ENCODE results near the gene NCR2.
"Not testable (repeated sequence)": the region's sequence is repeated elsewhere in the genome, so short reads cannot be mapped to it uniquely, and the experiment has no call there.

NCR2 gene, protein sequence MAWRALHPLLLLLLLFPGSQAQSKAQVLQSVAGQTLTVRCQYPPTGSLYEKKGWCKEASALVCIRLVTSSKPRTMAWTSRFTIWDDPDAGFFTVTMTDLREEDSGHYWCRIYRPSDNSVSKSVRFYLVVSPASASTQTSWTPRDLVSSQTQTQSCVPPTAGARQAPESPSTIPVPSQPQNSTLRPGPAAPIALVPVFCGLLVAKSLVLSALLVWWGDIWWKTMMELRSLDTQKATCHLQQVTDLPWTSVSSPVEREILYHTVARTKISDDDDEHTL

DNA sequence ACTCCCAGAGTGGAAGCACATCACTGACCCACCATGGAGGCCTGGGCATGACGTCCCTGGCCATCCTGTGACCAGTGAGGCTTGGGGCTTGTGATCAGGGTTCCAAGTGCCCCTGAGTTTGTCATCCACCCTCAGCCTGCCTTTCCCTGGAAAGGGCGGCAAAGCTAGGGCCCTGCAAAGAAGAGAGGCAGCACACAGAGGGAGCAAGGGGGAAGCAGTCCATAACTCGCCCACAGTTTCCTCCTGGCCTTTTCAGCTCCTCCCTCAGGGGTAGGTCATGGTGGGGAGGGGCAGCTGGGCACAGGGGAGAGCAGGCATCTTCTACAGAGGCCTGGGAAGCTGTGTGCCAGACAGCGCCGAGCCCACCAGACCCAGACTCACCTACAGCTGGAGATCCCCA is at the start of gene NCR2:
Gene NCR2 (plus strand): TSS at position 313 of the 400 bp plus-strand sequence. CDS start 269 bp downstream, outside the sequence.
- no peak for DNase-seq (ENCODE audit: low read depth in 2 of 2)

DNA sequence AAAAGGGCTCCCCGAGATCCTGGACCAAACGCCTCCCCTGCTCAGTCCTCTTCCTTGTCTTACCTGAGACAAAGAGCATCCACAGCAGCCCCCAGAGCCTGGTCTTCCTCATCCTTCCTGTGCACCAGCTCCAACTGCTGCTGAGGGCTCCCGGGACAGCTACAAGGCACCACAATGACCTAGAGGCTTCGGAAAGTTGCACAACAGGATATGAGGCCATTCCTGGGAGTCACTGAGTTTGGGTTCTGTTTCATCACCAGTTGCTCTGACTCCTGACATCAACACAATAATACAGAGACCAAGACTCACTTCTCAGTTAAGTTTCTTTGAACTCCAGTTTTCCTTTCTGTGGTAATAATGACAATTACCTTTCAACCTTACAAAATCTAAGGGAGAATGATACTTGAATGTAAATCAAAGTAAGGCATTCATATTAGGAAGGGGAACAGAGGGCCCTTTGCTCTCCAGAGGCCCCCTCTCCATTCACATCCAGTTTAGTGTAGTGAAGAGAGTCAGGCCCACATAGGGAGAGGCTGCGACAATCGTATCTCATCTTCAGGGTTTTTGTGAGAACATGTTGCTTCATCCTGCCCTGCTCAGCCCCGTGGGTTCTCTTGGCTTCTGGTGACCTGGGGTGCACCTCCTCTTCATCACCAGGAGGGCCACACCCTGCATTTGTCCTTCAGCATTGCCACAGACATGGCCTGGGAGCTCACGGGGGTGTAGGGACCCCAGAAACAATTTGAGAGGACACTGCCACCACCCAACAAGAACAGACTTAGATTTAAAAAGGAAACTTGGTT is 48.7 kb upstream of the NCR2 start, which contains the start of gene TREM1:
Gene TREM1 (minus strand): TSS at position 139 of the 803 bp plus-strand sequence. CDS start 27 bp downstream, at position 112.
- DNase-seq (ENCODE audit: low read depth in 2 of 2) = no peak

DNA sequence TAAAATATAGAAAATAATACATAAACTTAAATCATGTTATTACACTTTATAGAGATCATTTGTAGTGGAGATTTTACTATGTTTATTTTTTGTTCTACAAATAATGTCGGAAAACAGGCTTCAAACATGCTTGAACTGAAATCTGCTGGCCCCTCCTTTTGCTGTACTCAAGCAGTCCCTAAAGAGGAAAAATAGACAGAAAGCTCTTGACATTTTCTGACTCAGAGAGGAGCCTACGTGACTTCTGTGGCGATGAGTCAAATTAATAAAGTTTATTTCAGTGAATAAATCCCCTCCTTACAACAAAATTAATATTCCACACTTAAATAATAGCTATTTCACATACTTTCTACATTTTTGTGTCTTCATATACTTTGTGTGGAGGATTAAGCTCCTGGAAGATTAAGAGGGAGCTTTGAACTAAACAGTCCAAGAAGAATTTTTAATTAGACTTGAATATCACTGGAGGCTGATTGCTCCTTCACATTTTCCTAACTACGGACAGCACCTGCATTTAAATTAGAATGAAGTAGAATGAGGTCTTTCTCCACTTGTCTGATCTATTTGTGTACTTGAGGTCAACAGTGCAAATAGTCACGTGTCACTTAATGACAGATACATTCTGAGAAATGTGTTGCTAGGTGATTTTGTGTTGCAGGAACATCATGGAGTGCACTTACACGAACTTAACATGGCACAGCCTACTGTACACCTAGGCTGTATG is 47.2 kb upstream of the NCR2 start:
- DNase-seq (ENCODE audit: low read depth in 2 of 2) = no peak

DNA sequence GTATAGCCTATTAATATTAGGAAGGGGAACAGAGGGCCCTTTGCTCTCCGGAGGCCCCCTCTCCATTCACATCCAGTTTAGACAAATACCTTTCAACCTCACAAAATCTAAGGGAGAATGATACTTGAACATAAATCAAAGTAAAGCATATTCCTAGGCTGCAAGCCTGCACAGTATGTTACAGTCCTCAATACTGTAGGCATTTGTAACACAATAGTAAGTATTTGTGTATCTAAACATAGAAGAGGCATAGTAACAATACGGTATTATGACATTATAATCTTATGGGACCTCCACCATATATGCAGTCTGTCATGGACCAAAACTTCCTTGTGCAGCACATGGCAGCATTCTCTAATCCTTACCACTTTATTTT is 46.7 kb upstream of the NCR2 start:
- DNase-seq (ENCODE audit: low read depth in 2 of 2) = no peak

DNA sequence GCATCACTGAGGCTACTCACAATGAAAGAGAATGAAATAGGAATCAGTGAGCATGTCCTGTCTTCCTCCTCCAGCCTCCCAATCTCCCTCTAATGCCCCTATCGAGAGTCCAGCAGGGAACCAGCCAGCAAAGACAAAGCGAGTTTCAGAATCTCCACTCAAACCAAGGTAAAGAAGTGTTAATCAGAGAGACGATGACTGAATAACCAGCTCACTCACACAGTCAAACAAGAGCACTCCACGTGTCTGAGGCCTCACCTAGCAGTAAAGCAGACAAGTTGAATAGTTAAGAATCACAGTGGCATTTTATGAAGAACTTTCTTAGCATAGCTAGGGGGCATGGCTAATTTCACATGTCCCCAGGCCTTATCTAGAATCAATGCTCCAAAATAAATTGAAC is 45.6 kb upstream of the NCR2 start:
- DNase-seq (ENCODE audit: low read depth in 2 of 2) = no peak

DNA sequence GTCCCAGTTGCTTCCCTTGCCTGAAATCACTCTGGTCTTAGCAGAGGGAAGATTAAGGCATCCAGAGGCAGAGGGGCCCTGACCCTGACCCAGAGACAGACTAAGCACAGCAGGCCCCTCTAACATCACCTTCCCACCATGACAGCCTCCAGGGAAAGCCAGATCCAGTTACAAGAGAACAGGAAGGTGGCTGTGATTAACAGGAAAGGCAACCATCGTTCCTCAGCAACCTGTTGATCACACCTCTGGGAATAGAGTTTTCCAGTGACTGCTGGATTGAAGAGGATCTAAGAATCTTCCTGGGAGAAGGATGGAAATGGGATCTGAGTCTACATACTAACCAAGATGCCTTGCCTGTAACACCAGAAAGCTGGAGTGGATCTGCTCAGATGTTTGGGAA is 43.7 kb upstream of the NCR2 start:
- no peak for DNase-seq (ENCODE audit: low read depth in 2 of 2)

DNA sequence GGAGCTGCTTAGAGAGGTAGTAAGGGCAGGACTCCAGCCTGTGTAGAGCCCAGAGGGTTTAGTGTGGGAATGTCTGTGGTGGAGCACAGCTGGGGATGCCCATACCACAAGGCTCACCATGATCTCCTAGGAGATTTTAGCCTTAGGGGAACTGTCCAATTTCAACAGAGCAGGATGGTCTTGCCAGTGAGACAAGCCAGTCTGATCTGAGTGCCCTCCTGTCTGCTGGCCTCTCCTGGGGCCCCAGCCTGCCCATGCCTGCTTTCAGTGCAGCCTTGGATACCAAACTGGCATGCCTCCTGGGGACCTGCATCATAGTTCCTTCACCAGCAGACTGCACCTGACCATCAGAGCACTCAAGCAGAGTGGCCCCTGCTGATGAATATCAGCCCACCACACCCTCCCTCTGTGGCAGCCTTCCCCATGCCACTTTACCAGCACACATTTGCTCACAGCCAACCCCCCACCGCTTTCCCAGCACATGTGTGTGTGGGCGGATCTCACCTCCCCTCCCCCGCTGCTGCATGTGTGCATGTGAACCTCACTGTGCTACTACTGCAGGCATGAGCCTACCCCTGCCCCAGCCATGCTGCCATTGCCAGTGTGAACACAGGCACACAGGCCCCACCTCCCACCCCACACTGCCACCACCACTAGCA is 41.1 kb upstream of the NCR2 start:
- DNase-seq (ENCODE audit: low read depth in 2 of 2) = no peak

DNA sequence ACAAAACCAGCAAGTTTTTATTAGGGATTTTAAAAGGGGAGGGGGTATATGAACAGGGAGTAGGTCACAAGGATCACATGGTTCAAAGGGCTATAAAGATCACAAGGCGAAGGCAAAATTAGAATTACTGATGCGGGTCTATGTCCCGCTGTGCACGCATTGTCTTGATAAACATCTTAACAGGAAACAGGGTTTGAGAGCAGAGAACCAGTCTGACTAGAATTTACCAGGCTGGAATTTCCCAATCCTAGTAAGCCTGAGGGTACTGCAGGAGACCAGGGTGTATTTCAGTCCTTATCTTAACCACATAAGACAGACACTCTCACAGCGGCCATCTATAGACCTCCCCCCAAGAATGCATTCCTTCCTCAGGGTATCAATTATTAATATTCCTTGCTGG is 38.2 kb upstream of the NCR2 start:
- not testable (repeated sequence) for DNase-seq (ENCODE audit: low read depth in 2 of 2)

DNA sequence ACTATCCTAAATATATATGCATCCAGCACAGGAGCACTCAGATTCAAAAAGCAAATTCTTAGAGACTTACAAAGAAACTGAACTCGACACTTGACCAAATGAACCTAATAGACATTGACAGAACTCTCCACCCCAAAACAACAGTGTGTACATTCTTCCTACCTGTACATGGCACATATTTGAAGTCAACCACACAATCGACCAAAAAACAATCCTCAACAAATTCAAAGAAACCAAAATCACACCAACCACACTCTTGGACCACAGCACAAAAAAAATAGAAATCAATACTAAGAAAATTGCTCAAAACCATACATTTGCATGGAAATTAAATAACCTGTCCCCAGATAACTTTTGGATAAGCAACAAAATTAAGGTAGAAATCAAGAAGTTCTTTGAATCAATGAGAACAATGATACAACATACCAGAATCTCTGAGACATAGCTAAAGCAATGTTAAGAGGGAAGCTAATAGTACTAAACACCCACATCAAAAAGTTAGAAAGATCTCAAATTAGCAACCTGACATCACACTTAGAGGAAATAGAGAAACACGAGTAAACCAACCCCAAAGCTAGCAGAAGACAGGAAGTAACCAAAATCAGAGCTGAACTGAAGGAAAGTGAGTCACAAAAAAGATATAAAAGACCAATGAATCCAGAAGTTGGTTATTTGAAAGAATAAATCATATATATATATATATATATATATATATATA is 36.5 kb upstream of the NCR2 start:
- no peak for DNase-seq (ENCODE audit: low read depth in 2 of 2)

DNA sequence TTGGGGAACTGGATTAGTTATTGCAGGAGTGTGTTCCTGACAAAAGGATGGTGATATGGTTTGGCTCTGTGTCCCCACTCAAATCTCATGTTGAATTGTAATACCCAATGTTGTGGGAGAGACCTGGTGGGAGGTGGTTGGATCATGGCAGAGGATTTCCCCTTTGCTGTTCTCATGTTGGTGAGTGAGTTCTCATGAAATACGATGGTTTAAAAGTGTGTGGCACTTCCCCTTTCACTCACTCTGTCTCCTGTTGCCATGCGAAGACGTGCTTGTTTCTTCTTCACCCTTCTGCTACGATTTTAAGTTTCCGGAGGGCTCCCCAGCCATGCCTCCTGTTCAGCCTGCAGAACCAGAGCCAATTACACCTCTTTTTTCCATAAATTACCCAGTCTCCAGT is 32.8 kb upstream of the NCR2 start:
- DNase-seq (ENCODE audit: low read depth in 2 of 2) = no peak

DNA sequence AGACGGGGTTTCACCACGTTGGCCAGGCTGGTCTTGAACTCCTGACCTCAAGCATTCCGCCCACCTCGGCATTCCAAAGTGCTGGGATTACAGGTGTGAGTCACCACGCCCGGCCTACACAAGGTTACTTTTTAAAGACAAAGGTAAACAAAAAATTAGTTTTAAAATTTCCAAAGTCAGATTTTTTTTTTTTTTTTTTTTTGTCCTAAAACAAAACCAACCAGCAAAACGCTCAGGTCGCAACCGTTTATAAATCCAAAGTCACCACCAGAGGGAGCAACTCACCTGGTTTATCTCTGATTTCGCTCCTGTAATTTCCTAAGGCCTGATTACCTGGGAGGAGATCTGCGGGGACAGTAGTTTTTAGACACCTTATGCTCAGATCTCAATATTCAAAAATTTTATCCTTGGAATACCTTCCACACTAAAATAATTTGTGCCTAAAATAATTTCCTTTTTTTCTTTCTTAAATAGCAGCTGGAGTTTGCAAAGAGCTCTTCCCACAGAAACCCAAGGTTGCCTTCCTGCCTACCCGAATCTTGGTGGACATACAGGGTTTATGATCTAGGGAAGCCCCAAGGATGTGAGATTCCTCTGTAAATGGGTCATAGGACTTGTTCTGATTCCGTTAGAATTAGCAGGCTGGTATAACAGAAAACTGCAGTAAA is 29.1 kb upstream of the NCR2 start:
- DNase-seq (ENCODE audit: low read depth in 2 of 2) = peak in 1 of 2 experiments; percentile 27

DNA sequence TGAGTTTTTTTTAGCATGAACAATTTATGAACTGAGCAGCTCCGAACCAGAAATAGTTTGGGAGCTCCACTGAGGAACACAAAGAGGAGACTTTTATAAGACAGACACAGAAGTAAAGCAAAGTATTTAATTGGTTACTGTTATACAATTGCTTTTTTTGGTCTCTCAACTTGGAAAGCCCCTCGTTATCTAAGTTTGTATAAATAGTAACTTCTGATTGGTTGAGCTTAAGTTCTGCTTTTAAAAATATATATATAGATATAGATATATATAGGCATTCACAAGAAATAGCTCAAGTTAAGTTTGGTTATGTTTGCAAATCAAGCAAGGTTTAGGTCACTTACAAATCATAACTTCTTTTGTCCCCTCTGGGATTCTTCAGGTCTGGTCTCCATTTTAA is 20.2 kb upstream of the NCR2 start:
- DNase-seq (ENCODE audit: low read depth in 2 of 2) = no peak

DNA sequence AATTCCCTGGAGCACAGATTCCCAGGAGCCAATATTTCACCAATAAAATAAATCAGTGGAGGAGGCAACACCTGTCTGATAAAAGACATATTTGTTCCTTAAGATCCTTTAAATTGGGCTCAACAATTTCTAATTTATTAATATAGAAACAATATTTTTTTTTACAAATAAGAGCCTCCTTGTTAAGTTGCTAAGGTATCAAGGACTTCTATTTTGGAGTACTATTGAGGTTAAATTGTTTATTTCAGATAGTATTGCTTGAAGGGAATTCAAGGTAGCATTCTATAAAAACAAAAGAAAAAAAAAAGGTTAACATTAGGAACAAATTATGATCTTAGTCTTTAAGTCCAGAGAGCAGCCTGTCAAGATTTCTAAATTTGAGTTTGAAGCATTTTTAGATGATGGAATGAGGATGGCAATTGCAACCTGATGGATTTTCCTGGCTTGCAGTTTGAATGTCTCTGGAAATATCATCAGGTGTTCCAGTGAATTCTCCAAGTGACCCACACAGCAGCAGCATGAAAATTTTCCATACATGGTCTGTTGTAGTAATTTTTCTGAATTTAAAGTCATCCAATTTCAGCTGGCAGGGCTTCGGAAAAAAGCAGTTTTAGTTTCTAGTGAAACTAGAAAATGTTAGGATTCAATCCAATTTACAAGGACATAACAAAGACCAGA is 19.3 kb upstream of the NCR2 start:
- DNase-seq (ENCODE audit: low read depth in 2 of 2) = no peak

DNA sequence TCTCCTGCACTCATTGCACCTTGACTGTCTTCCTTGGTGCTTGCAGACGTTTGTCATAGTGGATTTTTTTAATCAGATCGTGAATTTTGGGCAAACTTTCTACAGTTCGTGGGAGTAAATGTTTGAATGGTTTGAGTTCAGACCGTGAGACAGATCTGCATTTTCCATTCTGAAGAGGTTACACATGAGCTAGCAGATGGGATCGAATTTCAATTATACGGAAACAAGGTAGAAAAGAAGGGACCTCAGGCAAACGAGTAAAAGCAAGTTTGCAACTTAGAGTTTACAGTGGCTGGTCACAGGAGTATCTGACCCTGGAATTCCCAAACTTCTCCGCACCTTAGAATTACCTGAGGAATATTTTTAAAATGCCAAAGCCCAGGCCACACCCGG is 17.2 kb upstream of the NCR2 start:
- DNase-seq (ENCODE audit: low read depth in 2 of 2) = no peak

DNA sequence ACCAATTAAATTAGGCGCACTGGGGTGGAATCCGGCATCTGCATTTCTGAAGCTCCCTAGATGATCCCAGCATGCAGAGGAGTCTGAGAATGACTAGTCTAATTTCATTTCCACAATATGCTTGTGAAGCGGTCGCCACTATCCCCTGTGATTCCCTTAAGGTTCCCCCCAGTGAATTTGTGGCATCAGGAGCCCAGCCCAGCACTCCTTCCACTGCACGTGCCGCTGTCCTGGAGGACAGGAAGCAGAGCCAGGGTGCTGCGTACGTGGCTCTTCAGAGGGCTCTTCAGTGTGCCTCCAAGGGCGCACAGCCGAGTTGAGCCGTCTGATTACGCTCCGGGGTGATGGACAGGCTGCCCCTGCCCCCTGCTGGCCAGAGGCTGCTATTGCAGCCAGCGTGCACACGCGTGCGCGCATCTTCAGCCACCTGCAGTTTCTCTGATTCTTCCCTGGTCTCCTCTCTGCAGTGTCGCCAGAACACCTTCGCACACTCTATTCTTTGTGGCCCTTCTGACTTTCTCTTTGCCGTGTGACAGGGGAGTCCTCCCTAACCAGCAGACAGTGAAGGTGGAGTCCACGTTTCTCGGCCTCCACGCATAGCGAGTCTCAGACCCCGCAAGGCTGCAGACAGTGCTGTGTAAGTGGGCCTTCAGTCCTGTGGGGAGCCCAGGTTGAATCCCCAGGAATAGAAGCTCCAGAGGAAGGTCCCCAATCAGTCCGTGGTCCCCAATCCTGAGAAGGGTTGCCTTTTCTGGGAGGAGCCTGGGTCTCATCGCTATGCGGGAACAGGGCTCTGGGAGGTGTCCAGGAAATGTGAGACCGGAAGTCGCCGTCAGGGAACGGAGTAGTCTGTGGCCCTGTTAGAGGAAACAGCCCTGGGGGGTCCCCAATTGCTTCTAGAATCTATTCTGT is 16.5 kb upstream of the NCR2 start:
- DNase-seq (ENCODE audit: low read depth in 2 of 2) = peak; percentile 66 to 70

DNA sequence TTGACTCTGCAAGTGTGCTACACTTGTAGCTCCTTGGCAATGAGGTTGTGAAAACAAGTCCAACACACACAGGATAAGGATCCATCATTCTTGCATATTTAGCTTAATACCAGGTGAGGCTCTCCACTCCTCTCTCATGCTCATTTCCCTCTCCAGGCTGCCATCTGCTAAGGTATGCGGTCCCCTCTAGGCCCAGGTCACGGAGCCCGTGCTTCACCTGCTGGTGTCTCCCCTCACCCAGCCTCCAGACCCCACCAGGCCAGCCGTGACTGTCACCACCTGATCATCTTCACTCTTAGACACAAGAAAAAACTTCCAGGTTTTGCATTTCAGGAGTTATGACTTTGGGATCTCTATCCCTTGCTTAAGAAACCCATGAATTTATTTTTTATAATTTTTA is 14.2 kb upstream of the NCR2 start:
- no peak for DNase-seq (ENCODE audit: low read depth in 2 of 2)

DNA sequence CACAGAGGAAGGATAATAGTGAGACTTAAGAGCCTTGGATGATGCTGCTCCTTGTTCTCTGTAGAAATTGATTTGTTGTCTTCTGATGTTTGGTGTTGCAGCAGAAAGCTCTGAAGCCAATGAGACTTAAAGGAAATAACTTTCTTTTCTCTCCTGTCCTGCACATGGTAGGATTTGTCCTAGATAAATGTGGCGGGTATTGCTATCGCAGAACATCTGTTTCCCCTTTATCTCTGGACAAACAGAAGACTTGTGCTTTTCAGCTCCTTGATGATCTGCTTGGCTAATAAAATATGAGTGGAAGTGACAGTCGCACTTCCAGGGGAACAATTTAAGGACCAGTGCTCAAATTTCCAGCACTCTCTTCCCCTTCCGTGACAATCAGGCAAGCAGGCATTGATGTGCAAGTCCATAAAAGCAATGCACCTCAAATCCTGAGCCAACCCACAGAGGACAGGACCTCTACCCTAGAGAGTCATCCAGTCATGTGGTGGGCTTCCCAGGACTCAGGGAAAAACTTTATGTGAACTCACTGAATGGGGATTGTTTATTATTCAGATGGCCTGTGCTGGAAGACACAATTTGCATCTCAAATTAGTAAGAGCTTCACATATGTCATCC is 9.9 kb upstream of the NCR2 start:
- DNase-seq (ENCODE audit: low read depth in 2 of 2) = no peak

DNA sequence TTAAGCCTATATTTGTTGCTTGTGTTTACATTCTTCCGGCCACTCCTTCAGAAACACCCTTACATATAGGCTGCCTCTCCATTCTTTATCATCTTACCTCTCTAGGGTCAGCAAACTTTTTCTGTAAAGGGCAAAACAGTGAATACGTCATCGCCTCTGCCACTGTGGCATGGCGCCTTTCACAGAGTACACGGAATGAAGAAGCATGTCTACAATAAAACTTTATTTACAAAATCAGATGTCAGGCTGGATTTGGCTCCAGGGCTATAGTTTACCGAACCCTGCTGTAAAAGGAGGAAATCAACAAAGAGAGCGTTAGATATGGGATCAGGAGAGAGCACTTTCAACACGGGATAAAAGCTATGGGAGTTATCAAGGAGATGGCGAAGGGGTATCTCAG is 9.3 kb upstream of the NCR2 start:
- DNase-seq (ENCODE audit: low read depth in 2 of 2) = no peak

DNA sequence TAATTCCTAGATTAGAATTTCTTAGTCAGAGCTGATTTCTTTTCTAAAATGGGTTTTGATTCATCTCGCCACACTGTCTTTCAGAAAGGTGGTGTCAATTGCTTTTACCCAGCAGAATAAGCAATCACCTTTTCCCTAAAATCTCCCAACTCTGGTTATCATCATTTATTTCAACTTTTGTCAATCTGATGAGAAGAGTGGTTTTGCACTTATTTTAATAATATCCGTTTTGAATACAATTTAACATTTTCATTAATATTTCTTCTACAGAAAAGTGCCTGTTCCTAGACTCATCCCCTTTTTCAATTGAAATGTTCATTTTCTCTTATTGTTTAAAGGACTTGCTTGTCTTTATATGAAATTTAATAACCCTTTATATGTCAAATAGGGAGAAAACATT is 8.2 kb upstream of the NCR2 start:
- DNase-seq (ENCODE audit: low read depth in 2 of 2) = no peak

Data from stimulated activated CD4-positive, alpha-beta T cell treated with anti-CD3 and anti-CD28 coated beads, Interleukin-12 subunit alpha, Interleukin-12 subunit beta, amount 100 ng/mL, for 24 hours (primary cell).